HUES48 (cell line): ENCODE measurements around the gene USP32.

Experiments
- H3K27ac ChIP-seq: one replicate; pipeline ENCODE4 v1.7.0; 2013; ENCODE audit warnings: low read depth, low read length, inconsistent platforms
- H3K27me3 ChIP-seq: 2 replicates; pipeline ENCODE4 v1.6.1; 2013; ENCODE audit warnings: mild to moderate bottlenecking, low read length; ENCODE audit not compliant: control insufficient read depth, insufficient read depth
- H3K36me3 ChIP-seq: 2 replicates; pipeline ENCODE4 v1.6.1; 2013; ENCODE audit warnings: low read length; ENCODE audit not compliant: control insufficient read depth, insufficient read depth
- H3K4me1 ChIP-seq: 2 replicates; pipeline ENCODE4 v1.6.1; 2013; ENCODE audit warnings: mild to moderate bottlenecking, low read length; ENCODE audit not compliant: control insufficient read depth, insufficient read depth
- H3K4me3 ChIP-seq: 2 replicates; pipeline ENCODE4 v1.5.1; 2013; ENCODE audit warnings: mild to moderate bottlenecking, low read depth, low read length
- H3K9ac ChIP-seq: 2 replicates; pipeline ENCODE4 v1.6.1; 2013; ENCODE audit warnings: mild to moderate bottlenecking, low read depth, low read length, moderate library complexity
- H3K9me3 ChIP-seq: 2 replicates; pipeline ENCODE4 v1.6.1; 2013; ENCODE audit warnings: low read length; ENCODE audit not compliant: control insufficient read depth, insufficient read depth

Gene USP32

DNA sequence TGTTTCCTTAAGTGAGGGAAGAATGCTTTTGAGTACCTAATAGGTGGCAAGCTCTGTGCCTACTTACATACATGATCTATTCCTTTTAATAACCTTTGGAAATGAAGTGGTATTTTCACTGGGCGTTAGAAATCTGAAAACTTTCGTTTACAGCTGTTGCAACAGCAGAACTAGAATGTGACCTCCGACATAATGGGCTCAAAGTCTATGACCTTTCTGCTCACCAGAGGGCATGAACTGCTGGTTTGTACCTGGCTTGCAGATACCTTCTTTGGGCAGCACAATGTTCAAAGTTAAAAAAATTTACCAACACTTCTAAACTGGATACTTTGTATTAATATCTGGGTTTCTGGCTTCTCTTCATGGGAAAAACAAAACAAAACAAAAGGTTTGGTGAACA is 217.9 kb downstream of the USP32 start:
- H3K27me3 ChIP-seq: no peaks in the 10 kb centered on the region
- no peak overlapping the region for H3K27ac ChIP-seq
- no peaks in the 10 kb centered on the region for H3K9me3 ChIP-seq
- H3K4me3 ChIP-seq: no peak overlapping the region
- no peaks in the 10 kb centered on the region for H3K4me1 ChIP-seq
- peaks cover 11% of the 10 kb centered on the region for H3K36me3 ChIP-seq
- H3K9ac ChIP-seq: no peak overlapping the region

DNA sequence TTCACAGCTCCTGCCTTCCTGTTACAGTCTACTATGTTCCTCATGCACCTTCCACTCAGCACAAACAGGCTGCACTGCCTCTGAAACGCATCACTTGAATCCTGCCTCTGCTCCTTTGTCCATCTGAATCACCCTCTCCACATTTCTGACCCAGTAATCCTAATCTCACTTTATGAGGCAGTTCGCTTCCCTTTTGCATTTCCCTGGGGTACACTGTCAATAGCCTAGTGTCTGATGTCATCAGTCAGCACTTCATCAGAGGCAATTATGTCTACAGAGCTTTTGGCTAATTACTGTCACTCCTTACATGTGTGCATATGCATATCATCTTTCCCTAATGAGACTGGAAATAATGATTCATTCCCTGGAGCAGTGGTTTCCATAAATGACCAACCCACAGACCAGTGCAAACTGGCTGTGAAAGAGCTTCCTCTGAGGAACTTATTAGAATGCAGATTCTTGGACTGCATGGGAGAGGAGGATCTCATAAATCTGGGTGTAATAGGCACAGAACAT is 218.6 kb downstream of the USP32 start:
- no peaks in the 10 kb centered on the region for H3K9me3 ChIP-seq
- no peak overlapping the region for H3K27ac ChIP-seq
- H3K27me3 ChIP-seq: no peaks in the 10 kb centered on the region
- H3K4me1 ChIP-seq: 0 out of 2 replicates have a peak, but pooled peaks cover 2% of the 10 kb centered on the region
- no peak overlapping the region; the same call in 1 of the 2 replicates for H3K9ac ChIP-seq
- H3K4me3 ChIP-seq: no peak overlapping the region
- H3K36me3 ChIP-seq: peaks cover 4% of the 10 kb centered on the region

DNA sequence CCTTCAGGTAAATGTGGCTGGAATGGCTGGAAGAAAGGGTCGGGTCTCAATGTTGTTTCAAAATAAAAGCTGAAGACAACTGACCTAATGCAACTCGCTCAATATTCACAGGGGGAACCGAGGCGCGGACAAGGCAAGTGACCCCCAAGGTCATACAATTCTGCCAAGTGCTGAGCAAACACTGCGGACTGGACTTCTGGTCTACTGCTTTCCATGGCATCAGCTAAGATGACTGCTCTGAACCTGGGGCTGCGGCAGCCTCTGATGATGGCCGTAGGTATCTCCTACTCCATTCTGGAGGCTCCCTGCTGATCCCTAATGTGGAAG is 220.2 kb downstream of the USP32 start:
- H3K27me3 ChIP-seq: no peaks in the 10 kb centered on the region
- no peaks in the 10 kb centered on the region for H3K9me3 ChIP-seq
- H3K4me1 ChIP-seq: 0 out of 2 replicates have a peak, but pooled peaks cover 2% of the 10 kb centered on the region
- no peak overlapping the region for H3K9ac ChIP-seq
- no peak overlapping the region for H3K4me3 ChIP-seq
- H3K36me3 ChIP-seq: no peaks in the 10 kb centered on the region
- H3K27ac ChIP-seq: no peak overlapping the region

DNA sequence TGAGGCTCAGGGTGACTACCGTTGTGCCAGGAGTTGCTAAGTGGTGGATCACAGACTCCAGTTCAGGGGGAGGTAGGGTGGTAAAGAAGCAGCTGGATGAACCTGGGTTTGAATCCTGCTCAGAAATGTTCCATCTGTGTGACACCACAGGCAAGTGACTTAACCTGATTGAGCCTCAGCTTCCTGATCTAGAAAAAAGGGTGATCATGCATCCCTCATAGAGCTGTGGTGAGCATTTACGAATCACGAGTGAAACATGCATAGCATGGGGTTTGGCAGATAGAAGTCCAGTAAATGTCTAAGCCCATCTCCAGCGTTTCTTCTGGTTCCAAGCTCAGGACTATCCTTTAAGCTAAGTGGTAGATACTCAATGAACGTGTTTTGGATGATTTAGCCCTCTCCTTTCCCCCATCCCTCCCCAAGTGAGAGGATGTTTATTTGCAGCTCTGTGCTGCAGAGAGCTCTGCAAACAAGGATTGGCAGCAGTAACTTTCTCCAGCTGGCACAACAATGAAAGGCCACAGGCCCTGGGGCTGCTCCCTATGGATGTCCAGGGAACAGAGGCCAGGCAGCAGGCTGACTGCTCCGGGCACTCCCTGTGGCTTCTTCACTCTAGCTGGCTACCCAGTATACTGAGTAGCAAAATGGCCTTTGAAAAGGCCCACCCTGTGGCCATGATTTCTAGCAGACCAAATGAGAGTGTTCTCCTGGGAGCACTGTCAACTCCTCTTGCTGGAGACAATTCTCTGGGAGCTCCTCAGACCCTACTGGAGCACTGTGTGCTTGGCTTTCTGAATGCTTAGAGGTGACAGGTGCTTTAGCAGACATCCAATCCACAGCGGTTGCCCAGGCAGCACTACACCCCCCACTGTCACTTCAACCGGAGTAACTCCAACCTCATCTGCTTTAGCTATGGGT is 220.8 kb downstream of the USP32 start:
- H3K36me3 ChIP-seq: no peaks in the 10 kb centered on the region
- H3K27ac ChIP-seq: no peak overlapping the region
- no peak overlapping the region for H3K9ac ChIP-seq
- 0 out of 2 replicates have a peak, but pooled peaks cover 2% of the 10 kb centered on the region for H3K4me1 ChIP-seq
- no peaks in the 10 kb centered on the region for H3K9me3 ChIP-seq
- no peak overlapping the region for H3K4me3 ChIP-seq
- H3K27me3 ChIP-seq: no peaks in the 10 kb centered on the region

DNA sequence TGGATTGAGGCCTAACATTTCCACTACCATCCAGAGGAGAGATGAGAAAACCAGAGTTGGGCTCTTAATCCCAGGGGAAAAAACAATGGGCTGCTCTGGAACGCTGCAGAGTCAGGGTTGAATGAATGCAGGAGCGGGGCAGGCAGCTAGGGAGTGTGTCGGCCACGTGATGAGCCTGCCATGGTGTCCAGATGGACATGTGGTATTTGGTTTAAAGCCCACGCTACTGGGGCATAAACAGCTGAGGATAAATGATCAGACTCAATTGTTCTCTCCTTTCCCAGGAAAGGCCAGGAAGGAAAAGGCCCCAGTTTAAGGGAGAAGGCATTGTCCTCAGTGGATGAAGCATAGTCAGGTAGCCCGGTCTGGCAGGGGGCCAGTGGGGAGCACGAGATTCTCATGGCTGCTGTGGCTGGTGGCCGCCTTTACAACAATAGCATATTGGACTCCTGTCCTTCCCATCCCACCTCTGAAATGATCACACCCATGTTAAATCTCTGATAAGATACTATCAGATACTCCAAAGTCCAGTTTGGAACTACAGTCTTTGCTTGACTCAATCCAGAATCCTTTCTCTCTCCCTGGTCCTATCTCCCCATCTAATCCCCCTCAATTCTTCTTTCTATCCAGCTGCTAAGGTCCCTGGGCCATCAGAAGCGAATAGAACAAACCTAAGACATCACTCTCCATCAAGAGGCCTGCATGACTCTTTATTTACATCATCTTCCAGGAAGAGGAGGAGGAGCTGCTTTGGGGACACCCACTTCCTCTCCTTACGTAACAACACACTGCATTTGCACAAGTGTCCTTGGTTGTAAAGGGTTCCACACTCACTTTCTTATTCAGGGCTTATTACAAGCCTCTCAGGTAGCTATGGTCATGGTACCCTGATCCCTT is 221.8 kb downstream of the USP32 start:
- no peak overlapping the region for H3K27ac ChIP-seq
- H3K9me3 ChIP-seq: no peaks in the 10 kb centered on the region
- H3K4me1 ChIP-seq: 0 out of 2 replicates have a peak, but pooled peaks cover 2% of the 10 kb centered on the region
- H3K27me3 ChIP-seq: no peaks in the 10 kb centered on the region
- H3K9ac ChIP-seq: no peak overlapping the region
- H3K36me3 ChIP-seq: no peaks in the 10 kb centered on the region
- H3K4me3 ChIP-seq: no peak overlapping the region

DNA sequence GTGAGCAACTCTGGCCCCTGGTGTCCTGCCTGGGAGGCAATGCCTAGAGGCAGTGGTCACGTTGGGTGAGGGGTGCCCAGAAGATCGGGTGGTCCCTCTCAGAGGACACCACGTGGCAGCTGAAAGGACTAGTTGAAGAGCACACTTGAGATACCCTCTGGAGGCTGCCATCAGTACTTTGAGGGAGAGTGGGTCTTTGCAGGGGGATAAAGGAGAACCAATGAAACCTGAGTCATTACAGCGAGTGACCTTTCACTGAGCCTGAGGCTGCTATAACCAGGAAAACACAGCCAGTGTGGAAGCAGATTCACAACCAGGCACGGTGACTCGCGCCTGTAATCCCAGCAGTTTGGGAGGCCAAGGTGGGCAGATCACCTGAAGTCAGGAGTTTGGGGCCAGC is 223.3 kb downstream of the USP32 start:
- no peaks in the 10 kb centered on the region for H3K36me3 ChIP-seq
- no peak overlapping the region for H3K4me3 ChIP-seq
- no peaks in the 10 kb centered on the region for H3K27me3 ChIP-seq
- no peaks in the 10 kb centered on the region for H3K9me3 ChIP-seq
- H3K27ac ChIP-seq: no peak overlapping the region
- peaks cover 3% of the 10 kb centered on the region; the same call in 1 of the 2 replicates for H3K4me1 ChIP-seq
- no peak overlapping the region for H3K9ac ChIP-seq

DNA sequence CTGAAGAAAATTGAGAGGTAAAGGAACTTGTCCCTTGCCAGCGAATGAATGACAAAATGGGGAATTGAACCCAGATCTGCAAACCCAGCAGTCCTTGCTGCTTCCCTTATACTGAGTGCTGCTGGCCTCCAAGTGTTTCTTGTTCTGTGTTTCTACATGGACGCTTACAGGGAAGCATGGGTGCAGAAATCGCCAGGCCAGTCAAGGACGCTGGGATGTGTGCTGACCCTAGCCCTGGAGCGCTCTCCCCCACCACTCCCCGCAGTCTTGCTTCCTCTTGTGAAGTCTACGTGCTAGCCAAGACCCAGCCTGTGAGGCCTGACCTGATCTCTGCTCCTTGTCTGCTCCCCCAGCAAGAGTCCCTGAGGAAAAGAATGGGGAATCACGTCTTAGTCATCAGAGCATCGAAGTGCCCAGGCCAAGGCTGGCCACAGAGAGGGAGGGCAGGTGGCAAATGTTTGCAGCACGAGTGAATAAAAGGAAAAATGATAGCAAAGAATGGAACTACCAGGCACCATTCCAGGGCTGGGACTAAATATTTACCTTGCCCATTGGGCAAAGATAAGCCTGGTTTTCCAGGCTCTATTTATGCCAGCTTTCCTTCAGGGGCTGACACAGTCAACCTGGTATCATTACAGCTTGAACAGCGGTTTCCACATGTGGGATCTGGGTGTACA is 224.7 kb downstream of the USP32 start:
- H3K9ac ChIP-seq: no peak overlapping the region
- no peaks in the 10 kb centered on the region for H3K27me3 ChIP-seq
- no peaks in the 10 kb centered on the region for H3K9me3 ChIP-seq
- no peaks in the 10 kb centered on the region for H3K36me3 ChIP-seq
- H3K4me3 ChIP-seq: no peak overlapping the region
- H3K4me1 ChIP-seq: peaks cover 16% of the 10 kb centered on the region; the same call in 1 of the 2 replicates
- H3K27ac ChIP-seq: no peak overlapping the region

DNA sequence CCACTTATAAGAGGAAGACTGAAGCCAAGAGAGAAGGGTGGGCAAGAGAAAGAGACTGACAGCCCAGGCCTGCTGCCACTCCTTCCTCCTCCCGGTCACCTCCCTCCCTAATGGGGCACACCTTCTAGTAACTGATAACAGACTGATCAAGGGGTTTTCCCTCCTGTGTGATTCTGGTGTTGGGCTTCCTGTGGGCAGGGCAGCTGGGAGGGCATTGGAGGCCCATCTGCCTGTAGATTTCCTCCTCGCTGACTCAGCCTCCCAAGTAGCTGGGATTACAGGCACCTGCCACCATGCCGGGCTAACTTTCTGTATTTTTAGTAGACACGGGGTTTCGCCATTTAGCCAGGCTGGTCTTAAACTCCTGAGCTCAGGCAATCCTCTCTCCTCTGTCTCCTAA is 226.0 kb downstream of the USP32 start:
- Histone ChIP-seq H3K27me3 (no peaks in the 10 kb centered on the region), H3K4me1 (peaks cover 27% of the 10 kb centered on the region), H3K27ac (no peak overlapping the region), H3K4me3 (no peak overlapping the region), H3K9ac (no peak overlapping the region), H3K9me3 (no peaks in the 10 kb centered on the region), H3K36me3 (no peaks in the 10 kb centered on the region)

DNA sequence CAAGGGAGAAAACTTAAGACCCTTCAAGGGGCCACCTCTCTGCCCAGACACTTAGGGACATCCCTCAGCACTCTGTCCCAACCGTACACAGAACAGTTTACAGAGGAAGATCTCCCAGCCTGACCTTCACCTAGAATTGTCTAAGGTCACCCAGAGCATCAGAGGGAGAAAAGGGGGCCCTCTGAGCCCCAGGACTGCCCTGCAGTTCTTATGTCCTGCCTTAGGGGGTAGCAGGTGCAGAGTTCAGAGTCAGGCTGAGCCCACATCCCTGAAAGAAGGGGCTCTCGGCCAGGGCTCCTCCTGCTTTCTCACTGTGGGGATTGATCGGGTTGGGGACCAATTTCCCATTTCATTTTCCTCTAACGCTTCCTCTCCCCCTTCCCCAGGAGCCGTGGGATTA is 226.7 kb downstream of the USP32 start:
- Histone ChIP-seq H3K9ac (no peak overlapping the region), H3K4me3 (no peak overlapping the region), H3K36me3 (no peaks in the 10 kb centered on the region), H3K4me1 (peaks cover 30% of the 10 kb centered on the region), H3K27me3 (no peaks in the 10 kb centered on the region), H3K9me3 (no peaks in the 10 kb centered on the region), H3K27ac (no peak overlapping the region)

DNA sequence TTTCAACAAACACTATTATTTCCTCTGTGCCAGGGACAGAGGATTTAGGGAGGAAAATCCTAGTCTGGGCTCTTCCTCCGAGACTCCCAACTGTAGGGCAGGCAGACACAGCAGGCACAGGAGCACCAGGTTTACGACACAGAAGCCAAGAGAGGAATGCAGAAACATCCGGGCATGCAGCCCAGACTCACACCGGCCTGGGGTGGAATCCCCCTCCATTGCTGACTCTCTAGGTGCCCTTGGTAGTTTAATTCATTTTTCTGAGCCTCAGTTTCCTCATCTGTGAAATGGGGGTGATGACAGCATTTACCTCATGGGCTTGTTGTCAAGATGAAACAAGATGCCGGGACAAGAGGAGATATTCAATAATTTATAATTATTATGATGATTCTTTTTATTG is 227.2 kb downstream of the USP32 start:
- Histone ChIP-seq H3K27ac (no peak overlapping the region), H3K9me3 (no peaks in the 10 kb centered on the region), H3K36me3 (no peaks in the 10 kb centered on the region), H3K27me3 (no peaks in the 10 kb centered on the region), H3K4me1 (peaks cover 30% of the 10 kb centered on the region), H3K4me3 (no peak overlapping the region), H3K9ac (no peak overlapping the region)
